HG02870 (cell line): ENCODE measurements around the gene PCSK5.
"Not testable (repeated sequence)": the region's sequence is repeated elsewhere in the genome, so short reads cannot be mapped to it uniquely, and the experiment has no call there.

ENCODE experiments used
- ATAC-seq: cut with Tn5 transposase; IDR thresholded peaks from one replicate; pipeline ENCODE4 v1.9.1; 2021; ENCODE audit warnings: mild to moderate bottlenecking, moderate library complexity; ENCODE audit not compliant: unreplicated experiment

Gene PCSK5

GRCh38 chr9:75889577-75889976, 896 bp upstream of the PCSK5 start:
- ATAC-seq: no peak

GRCh38 chr9:75889977-75890471, 449 bp upstream of the PCSK5 start:
- ATAC-seq: no peak

- no peak for ATAC-seq
These were observed 836 bp downstream of the PCSK5 start for GRCh38 chr9:75891277-75891741.

- no peak for ATAC-seq
These were observed 1.3 kb downstream of the PCSK5 start for GRCh38 chr9:75891771-75892215.

GRCh38 chr9:75892216-75892911, 1.9 kb downstream of the PCSK5 start:
- no peak for ATAC-seq

GRCh38 chr9:75893106-75893505, 2.6 kb downstream of the PCSK5 start:
- ATAC-seq: no peak

GRCh38 chr9:75894566-75894965, 4.1 kb downstream of the PCSK5 start:
- ATAC-seq: no peak

GRCh38 chr9:75895112-75895511, 4.6 kb downstream of the PCSK5 start:
- no peak for ATAC-seq

GRCh38 chr9:75896193-75896592, 5.7 kb downstream of the PCSK5 start:
- no peak for ATAC-seq

- ATAC-seq: not testable (repeated sequence)
These were observed 10.5 kb downstream of the PCSK5 start for GRCh38 chr9:75900893-75901524.

- ATAC-seq: no peak
These were observed 13.4 kb downstream of the PCSK5 start for GRCh38 chr9:75903785-75904360.

- no peak for ATAC-seq
These were observed 13.9 kb downstream of the PCSK5 start for GRCh38 chr9:75904364-75904763.

GRCh38 chr9:75906531-75906930, 16.1 kb downstream of the PCSK5 start:
- no peak for ATAC-seq

- no peak for ATAC-seq
These were observed 16.9 kb downstream of the PCSK5 start for GRCh38 chr9:75907329-75907728.

GRCh38 chr9:75907923-75908322, 17.4 kb downstream of the PCSK5 start:
- ATAC-seq: no peak

GRCh38 chr9:75909776-75910175, 19.3 kb downstream of the PCSK5 start:
- ATAC-seq: no peak

GRCh38 chr9:75910731-75911130, 20.3 kb downstream of the PCSK5 start:
- ATAC-seq: no peak

GRCh38 chr9:75911390-75911789, 20.9 kb downstream of the PCSK5 start:
- ATAC-seq: no peak

GRCh38 chr9:75912951-75913350, 22.5 kb downstream of the PCSK5 start:
- ATAC-seq: no peak

GRCh38 chr9:75914002-75914401, 23.5 kb downstream of the PCSK5 start:
- no peak for ATAC-seq

- ATAC-seq: no peak
These were observed 24.5 kb downstream of the PCSK5 start for GRCh38 chr9:75914883-75915452.

GRCh38 chr9:75918154-75918553, 27.7 kb downstream of the PCSK5 start:
- no peak for ATAC-seq
